ENCODE results near the gene ZNF622. TPM values are rescaled to one million over a fixed set of nuclear protein-coding genes. Genes with fewer than 3 reads are reported as not detected.

Gene ZNF622
- total RNA-seq, 1 donor from 2014 or later, result 27.8 TPM

- no peak for DNase-seq
These were observed 34.1 kb downstream of the ZNF622 start for GRCh38 chr5:16431490-16431889.

DNA sequence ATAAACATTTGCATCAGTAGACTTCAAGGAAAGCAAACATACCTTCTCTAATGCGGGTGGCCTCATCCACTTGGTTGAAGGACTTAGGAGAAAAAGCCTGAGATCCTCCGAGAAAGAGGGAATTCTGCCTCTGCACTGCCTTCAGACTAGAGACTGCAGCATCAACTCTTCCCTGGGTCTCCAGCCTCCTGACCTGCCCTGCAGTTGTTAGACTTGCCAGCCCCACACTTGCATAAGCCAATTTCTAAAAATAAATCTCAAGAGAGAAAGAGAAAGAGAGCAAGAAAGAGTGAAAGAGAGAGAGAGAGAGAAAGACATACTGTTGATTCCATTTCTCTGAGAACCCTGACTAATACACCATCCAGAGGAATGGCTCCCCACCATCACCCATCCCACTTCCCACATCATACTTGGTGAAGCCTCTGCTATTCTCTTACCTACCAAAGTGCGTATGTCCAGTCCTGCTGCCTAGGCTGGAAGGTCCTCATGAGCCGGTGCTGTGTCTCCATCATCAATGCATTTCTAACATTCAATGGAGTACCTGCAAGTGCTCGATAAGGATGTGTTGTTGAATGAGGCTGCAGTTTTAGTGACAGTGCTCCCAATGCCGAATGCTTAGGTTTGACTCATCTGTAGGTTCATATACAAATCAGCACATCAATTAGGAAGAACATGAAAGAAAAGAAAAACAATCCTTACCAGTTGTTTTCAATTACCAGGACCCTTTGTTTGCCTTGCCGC, 35.1 kb downstream of the ZNF622 start:
- DNase-seq, result no peak

GRCh38 chr5:16428359-16428758, 37.2 kb downstream of the ZNF622 start:
- no peak for DNase-seq

DNA sequence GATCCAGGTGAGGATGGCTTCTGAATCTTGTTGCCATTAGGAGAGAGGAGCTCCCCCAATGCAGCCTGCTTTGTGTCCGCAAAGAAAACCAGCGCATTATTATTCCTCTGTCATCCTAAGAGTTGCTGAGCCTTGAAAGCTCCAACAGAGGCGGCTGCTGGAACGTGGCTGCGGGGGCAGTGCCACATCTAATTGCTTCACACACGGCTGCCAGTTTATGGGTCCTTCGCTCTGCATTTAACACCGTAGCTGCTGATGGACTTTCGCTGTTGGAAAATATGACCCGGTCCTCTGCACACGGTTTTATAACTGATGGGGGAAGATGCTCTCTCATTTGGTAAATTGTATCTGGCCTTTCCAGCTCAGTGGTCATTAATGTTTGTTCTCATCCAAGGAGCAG, 38.0 kb downstream of the ZNF622 start:
- no peak for DNase-seq

DNA sequence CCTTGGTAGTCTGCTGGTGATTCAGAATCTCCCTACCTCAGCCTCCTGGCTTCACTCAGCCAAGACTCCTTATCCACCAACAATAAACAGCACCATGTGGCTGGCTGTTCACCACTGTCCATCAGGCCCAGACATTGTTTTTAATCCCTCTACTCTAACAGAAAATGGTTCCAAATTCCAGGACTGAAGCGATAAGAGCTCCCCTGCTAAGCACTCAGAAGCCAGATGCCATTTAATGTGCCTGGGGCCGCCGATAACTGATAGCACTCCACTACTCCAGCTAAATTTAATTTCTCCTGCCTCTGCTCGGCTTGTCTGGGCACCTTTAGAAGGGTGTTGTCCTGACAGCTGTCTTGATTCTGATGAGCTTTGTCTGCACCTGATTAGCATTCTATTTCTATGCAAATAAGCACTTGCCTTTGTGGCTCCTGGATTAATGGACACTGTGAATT, 47.1 kb downstream of the ZNF622 start:
- peak; percentile 10 for DNase-seq

DNA sequence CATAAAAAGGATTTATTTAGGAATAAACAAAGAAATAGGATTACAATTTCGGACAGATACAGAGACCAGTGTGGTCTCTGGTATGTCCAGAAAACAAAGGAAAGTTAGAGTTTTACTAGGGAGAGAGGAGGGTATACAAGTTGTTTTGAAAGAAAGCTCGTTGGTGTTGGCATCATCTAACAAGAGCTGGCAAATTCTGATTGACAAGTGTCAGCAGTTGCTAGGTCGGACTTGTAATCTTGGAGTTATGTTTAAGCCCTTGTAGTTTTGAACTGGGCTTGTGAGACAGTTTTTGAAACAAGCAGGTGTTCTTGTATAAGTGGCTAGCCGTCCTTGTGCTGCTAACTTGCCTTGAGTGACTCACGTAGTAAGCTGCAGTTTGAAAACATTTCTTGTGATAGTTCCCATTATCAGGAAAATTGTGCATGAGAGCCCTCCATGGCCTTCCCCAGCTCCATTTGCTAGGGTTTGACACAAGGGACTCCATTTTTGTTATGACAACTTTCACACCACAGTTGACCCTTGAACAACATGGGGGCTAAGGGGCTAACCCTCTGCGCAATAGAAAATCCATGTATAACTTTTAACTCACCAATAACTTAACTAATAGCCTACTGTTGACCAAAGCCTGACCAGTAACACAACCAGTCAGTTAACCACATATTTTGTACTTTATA, 48.1 kb downstream of the ZNF622 start:
- DNase-seq, result no peak

DNA sequence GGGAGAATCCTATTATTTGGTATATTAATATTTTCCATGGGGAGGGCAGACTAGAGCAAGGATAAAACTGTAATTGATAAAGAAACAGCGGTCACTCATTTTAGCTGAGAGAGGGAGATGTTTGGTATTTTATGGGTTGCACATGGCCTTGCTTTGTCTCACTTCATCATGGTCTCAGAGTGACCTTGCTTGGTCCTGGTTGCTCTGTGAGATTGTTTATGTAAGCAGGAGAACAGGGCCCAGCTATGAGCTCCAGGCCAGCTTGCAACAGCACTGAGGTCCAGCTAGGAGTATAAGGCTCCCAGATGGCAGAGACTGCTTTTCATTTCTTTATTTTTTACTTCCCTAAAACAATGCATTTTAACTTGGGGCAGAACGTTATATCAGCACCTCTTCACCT, 50.7 kb downstream of the ZNF622 start:
- DNase-seq, result no peak

- no peak for DNase-seq
These were observed 52.3 kb downstream of the ZNF622 start for GRCh38 chr5:16413166-16413860.

DNA sequence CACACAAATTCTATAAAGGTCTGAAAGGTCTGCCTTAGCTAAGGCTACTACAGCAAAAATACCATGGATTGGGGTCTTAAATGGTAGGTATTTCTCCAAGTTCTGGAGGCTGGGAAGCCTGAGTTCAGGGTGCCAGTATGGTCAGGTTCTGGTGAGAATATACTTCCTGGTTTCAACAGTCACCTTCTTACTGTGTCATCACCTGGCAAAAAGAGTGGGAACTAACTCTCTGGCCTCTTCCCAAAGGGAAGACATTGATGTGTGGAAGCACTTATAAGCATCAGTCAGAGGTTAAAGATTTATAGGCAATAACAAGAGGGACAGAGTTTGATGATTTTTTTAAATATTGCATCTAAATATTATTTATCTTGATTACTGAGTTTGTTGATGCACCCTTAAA, 53.0 kb downstream of the ZNF622 start:
- DNase-seq, result no peak

GRCh38 chr5:16411741-16412455, 53.7 kb downstream of the ZNF622 start:
- DNase-seq, result no peak

DNA sequence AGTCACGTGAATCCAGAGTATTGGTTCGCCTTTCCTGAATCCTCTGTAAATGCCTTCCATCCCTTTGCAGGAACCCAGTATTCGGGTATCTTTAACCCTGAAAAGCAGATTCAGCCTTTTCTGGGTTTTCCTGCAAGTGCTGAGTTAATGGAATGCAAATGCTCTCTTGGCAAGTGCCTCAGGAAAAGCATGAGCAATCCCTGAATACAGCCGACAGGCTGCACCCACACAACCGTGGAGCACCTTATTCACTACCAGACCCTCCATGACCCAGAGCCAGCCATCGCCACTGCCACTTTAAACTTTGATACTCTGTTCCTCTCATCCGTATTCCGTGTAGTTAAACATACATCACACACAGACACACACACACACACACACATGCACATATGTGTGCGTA, 54.4 kb downstream of the ZNF622 start:
- DNase-seq, result no peak

DNA sequence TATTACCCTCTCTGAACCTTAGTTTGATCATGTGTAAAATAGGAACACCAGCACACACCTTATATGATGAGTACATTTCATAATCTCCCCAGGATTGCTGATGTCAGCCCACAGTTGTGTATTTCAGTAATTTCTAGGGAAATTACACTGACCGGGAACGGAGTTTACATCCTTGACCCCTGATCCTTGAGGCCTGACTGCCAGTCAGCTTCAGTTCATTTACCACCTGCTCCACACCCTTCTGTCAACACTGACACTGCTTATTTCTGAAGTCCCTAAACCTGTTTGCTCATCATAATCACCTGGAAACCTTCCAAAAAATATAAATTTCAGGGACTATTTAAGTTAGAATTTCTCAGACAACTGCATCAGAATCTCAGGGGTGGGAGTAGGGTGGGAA, 55.3 kb downstream of the ZNF622 start:
- no peak for DNase-seq

DNA sequence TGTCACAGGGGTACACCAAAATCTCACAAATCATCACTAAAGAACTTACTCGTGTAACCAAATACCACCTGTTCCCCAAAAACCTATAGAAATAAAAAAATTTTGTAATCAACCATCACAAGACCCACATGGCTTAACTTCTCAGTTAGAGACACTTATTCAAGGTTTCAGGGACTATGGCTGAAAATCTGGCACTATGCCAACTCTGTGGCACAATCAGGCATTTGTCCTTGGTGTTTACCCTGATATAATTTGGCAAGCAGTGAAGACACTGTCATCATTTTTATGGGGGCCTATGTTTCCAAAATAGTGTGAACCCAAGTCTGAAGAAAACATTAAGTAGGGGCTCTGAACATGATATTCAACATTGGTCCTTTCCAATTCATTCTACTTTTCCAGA, 59.0 kb downstream of the ZNF622 start:
- DNase-seq, result no peak

- DNase-seq, result no peak
These were observed 59.6 kb downstream of the ZNF622 start for GRCh38 chr5:16406023-16406422.

Other genes with a start within 250 kb of the ZNF622 start
- gene RETREG1, start 151.2 kb upstream of the ZNF622 start, total RNA-seq, result 160 TPM

Data from tongue (tissue), 2 donors.